ENCODE data around the gene SYNE2.

Gene SYNE2

DNA sequence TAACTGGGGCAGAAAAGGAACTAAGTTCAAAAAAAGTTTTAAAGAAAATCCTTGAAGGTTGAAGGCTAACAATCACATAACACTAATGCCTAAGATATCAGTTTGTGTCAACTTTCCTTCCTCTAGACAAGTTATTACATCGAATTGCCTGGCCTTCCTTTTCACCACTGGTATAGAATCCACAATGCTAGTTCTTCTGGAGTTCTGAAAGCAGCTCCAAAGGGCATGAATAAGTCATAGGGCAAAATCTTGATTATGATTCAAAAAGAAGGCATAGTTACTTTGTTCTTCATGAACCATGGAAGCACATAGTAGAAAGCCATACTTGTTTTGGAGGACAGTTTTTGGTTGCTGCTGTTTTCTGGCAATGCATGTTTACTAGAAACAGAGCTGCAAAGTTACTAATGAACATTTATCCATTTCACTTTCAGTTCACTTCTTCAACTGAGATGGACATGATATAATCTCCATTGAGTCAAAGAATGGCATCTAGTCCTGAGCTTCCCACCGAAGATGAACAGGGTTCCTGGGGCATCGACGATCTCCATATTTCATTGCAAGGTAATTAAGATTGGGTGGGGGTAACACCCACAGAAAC, 56.0 kb downstream of the SYNE2 start:
- DNase-seq (ENCODE audit: low read depth in 4 of 4, low spot score in 1 of 4), result no peak

DNA sequence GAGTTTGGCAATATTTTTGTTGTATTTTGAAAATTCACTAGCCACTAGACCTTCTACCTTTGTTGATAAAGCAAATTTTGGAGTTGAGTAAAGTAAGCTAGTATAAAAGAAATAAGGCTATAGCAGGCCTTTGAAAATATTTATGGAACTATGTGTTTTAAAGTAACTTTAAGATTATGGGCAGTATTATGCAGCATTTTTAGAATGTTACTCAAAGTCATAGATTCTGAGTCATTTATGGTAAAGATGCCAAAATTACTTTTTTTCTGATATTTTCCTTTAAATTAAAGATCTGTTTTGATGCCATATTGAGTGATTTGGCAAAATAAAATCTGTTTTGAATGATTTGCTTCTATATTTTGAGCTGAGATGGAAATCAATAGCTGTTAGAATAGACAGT, 57.2 kb downstream of the SYNE2 start:
- DNase-seq (ENCODE audit: low read depth in 4 of 4, low spot score in 1 of 4), result no peak

DNA sequence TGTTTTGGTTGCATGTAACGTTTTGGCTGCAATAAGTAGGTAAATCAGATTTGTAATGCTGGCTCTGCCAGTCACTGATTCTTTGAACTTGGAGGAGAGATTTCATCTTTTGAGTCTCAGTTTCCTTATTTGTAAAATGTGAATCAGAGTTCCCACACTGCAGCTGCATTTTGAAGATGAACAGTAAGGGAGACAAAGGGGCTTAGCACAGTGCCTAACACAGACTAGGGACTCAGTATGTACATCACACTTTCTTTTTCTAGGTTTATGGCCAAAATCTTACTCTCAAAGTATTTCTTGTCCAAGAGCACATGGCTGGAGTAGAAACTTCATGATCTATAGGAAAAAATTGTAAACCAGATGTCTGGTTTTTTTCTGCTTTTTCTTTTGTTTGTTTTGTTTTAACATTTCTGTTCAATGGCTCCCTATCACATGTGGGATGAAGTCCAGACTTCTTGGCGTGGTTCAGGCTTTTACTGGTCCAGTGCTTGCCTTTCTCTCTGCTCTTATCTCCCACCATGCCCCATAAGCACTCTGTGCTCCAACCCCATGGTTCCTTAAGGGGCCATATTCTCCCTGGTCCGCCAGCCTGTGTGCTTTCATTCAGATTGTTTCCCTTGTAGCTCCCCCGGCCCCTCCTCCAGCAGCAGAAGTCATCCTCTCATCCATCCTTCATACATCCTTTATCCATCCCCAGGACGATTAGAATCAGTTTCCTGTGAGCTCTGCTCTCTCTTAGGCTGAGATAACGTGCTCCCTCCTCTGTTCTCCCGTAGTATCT, 58.0 kb downstream of the SYNE2 start:
- DNase-seq (ENCODE audit: low read depth in 4 of 4, low spot score in 1 of 4), result no peak

DNA sequence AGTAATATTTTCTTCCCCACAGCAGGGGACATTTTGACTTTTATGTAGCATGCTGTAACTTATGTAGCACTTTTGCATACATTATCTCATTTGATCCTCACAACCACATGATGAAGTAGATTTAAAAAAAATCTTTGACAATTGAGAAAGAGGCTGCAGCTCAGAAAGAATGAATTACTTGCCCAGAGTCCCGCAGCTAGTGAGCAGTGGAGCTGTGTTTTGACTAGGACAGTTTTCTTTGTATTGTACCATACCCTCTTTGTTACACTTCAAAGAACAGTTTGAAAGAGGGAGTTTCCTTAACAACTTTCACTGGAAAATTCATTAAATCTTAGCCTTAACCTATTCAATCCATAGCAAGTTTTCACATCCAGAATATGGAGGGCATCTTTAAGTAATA, 58.6 kb downstream of the SYNE2 start:
- DNase-seq (ENCODE audit: low read depth in 4 of 4, low spot score in 1 of 4), result no peak

DNA sequence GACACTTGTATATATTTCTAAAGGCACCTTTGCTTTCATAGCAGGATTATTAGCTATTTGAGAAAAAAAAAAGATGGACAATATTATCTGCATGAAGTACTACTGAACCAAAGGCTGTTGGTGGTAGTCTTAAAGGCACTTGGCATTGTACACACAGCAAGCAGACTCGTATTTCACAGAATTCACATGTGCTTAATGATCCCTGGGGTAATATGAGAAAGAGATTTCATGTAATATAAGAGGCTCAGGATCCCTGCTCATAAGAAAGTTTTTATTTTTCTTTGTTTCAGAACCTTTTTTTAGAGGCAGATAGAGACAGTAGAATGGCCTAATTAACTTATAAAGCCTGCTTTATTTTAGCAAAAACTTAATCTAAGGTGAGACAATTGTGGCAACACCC, 59.5 kb downstream of the SYNE2 start:
- DNase-seq (ENCODE audit: low read depth in 4 of 4, low spot score in 1 of 4), result no peak

DNA sequence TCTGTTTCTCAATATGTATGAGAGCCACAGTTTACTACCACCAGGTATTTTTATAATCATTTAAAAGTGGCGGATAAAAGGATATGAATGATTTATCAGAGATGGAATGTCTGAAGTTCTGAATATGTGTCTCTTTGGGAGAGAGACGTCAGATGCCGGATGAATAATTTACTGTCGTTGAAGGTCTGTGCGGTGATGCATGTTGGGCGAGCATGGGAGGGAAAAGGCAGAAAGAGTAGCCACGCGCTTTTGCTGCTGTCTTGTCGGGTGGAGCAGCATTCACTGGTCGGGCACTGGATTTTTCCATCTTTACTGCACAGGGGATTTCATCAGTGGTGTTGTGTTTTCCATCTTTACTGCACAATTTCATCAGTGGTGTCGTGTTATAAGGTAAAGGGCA, 65.6 kb downstream of the SYNE2 start:
- no peak for DNase-seq (ENCODE audit: low read depth in 4 of 4, low spot score in 1 of 4)

DNA sequence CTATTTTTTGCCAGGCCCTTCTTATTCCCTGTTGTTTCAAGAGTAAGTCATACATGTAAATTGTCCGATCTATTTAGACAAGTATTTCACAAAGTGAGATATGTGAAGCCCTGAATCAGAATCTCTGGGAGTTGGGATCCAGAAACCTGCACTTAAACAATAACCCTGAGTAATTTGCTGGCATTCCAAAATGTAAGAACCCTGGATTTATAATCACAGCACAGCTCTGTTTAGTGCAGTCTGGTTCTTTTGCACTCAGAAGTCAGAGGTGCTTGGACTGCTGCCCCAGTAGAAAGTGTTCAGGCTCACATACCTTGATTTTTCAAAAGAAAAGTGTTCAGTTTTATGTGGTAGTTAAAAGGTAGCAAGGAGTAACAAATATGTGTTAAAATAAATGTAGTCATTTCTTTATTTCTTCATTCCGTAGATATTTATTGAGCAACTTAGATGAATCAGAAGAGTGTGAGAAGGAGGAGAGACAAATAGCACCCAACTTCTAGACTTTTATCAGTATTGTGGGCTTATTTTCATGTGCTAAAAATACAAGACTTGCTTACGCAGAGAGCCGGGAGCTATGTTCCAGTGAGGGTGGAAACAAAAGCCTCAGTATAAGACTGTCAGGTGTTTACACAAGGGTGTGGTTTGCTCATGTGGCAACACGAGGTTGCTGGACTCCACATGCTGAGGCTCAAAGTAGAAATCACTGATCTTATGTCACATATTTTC, 70.1 kb downstream of the SYNE2 start:
- no peak for DNase-seq (ENCODE audit: low read depth in 4 of 4, low spot score in 1 of 4)

DNA sequence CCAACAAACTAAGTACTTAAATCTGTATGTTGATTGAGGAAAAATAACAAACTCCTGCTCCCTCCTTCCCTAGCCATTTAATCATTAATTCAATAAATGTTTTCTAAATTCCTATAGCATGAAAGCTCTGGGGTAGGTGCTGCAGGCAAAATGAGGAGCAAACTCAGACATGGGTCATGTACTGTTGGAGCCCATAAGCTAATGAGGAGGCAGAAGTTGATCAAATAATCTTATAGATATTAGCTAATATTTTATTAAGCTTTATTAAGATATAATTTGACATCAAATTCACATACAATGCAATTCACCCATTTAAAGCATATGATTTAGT, 70.6 kb downstream of the SYNE2 start:
- no peak for DNase-seq (ENCODE audit: low read depth in 4 of 4, low spot score in 1 of 4)

DNA sequence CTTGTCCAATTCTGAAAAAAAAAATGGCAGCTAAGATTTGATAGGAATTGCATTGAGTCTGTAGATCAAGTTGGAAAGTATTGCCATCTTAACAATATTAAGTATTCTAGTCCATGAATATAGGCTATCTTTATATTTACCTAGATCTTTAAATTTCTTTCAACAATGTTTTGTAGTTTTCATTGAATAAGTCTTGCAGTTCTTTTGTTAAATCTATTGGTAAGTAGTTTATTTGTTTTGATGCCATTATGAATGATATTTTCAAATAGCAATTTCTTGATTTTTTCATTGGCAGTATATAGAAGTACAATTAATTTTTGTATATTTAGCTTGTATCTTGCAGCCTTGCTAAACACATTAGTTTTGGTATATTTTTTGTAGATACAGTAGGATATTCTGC, 71.6 kb downstream of the SYNE2 start:
- DNase-seq (ENCODE audit: low read depth in 4 of 4, low spot score in 1 of 4), result no peak

DNA sequence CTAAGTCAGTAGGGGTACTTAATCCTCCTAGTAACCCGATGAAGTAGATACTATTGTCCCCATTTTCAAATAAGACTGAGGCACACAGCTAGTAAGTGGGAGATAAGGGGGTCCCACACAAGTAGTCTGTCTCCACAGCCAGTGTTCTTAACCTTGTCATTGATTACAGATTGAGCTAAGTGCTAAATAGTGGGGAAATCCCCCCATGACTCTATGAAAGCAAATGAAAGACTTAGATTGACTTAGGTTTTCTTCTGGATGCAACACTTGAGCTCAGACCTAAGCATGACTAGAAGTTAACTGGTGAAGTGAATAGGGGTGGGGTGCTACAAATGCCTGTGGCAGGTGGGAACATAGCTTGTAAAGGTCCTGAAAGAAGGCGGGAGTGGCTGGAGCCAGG, 73.8 kb downstream of the SYNE2 start:
- DNase-seq (ENCODE audit: low read depth in 4 of 4, low spot score in 1 of 4), result no peak

DNA sequence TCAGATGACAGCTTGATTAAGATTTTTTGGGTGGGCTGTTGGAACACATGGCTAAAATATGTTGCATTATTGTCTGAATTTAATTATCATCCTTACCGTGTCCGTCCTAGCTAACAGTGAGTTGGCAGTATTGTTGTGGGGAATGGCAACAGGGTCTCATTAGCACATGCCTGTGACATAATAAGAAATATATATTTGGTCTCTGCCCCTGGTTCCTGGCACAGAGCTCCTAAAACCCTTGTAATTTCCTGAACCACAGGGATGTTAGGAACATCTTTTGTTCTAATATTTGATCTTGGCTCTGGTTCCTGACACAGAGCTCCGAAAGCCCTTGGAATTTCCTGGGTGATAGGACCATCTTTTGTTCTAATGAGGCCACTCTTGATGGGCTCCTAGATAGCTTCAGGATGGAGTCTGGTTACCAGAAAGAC, 76.0 kb downstream of the SYNE2 start:
- DNase-seq (ENCODE audit: low read depth in 4 of 4, low spot score in 1 of 4), result no peak

DNA sequence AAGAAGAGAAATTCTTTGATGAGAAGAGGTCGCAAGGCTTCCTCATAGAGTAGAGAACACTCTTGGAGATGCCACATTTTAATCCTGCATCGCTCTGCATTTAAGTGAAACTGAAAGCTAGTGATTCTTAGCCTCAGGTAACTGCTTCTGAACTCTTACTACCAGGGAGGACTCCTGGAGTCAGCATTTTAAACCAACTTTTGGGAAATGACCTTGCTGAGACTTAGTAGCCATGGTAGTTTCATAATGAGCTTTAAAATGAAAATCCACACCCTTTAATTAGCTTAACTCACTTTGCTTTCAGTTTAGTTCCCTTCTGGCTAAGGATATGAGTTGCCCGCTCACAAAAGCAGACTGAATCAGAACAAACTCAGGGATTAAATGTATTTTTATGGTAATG, 80.3 kb downstream of the SYNE2 start:
- no peak for DNase-seq (ENCODE audit: low read depth in 4 of 4, low spot score in 1 of 4)

DNA sequence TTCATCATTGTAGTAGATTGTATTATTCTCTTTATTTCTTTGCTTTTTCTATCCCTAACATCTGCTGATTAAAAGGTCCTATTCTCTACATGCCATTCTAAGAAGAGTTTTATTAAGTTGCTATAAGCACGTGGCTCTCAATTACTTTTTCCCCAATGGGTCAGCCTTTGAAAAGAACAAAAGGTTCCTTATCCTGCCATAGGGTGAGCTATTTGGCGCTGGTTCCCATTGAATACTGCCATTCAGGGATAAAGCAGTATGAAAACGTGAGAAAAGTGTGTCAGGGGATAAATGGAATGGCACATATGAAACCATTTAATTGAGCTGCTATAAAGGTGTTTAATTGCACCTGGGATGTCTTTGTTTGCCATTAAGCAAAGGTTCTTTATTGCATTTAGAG, 80.9 kb downstream of the SYNE2 start:
- DNase-seq (ENCODE audit: low read depth in 4 of 4, low spot score in 1 of 4), result no peak

DNA sequence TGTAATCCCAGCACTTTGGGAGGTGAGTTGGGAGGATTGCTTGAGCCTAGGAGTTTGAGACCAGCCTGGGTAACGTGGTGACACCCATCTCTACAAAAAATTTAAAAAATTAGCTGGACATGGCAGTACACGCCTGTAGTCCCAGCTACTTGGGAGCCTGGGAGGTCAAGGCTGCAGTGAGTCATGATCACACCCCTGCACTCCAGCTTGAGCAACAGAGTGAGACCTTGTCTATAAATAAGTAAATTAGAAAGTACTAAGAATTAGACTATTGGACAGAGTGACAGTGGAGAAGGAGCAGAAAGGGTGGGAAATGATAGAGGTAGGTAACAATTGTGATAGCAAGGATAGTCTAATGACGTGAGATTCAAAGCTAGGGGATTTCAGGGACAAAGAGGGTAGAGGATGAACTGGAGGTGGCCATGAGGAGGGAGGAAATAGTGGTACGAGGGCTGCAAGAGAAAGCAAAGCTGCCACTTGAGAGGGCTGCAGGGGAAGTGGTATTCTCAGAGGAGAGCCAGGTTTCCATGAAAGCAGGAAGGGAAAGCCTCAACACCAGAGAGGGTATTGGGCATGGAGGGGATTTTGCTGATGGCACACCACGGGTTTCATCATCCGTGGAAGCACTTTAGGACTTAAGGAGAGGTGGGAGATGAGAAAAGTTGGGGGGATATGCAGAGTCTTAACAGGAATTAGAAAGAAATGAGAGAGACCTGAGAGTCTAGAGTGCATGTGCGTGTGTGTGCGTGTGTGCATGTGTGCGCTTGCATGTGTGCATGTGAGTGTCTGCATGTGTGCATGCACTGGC, 85.6 kb downstream of the SYNE2 start:
- no peak for DNase-seq (ENCODE audit: low read depth in 4 of 4, low spot score in 1 of 4)

DNA sequence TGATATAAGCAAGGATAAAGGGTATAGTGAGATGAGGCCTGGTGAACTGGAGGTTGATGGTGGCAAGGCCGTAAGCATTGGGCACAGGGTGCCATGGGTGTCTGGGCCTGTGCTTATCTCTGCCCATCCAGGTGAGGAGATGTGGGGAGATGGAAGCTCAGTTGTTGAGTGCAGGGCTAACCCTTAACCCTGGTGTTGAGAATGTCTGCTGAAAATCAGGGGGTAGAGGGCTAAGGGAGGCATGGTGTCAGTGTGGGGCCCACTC, 86.1 kb downstream of the SYNE2 start:
- no peak for DNase-seq (ENCODE audit: low read depth in 4 of 4, low spot score in 1 of 4)

DNA sequence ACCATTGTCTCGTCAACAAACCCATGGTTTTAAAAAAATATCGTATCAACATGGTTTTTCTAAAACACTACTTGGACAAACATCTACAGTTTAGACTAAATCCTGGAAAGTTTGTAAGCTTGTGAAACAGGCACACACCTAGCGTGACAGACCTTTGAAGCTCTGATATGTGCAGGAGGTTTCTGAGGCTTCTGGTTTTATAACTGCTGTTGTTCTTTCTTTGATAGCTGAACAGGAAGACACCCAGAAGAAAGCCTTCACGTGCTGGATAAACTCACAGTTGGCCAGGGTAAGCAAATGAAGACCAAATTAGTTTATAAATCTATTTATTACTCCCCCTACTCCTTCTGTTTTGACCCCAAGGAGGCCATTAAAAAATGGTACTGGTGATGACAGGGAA, 87.6 kb downstream of the SYNE2 start:
- DNase-seq (ENCODE audit: low read depth in 4 of 4, low spot score in 1 of 4), result no peak

DNA sequence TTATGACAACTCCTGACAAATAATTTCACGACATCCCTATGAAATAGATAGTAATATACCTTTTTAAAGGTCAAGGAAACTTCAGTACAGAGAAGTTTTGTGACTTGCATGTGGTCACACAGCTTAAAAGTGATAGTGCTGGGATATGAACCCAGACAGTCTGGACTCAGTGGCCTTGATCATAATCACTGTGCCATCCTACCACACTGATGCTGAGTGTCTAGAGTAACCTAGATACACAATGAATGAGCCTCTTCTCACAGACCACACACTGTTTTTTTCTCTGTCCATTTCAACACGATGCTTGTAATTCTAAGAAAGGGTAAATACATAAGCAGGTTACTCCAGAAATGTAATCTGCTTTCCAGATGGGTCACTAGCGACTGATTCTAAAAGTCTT, 88.2 kb downstream of the SYNE2 start:
- no peak for DNase-seq (ENCODE audit: low read depth in 4 of 4, low spot score in 1 of 4)

DNA sequence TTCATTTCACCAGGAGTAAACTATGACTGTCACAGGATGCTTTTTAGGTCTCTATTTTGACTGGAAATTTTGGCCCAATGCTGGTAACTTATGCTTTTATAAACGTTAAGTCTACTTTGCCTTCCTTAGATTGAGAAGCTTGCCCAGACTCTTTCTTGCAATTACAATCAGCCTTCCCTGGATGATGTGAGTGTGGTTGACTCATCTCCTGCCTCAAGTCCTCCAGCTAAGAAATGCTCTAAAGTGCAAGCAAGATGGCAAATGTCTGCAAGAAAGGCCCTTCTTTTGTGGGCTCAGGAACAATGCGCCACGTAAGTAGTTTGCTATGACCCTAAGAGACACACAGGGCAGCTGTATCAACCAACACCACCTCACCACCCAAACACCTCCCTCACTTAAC, 96.9 kb downstream of the SYNE2 start:
- DNase-seq (ENCODE audit: low read depth in 4 of 4, low spot score in 1 of 4), result no peak

DNA sequence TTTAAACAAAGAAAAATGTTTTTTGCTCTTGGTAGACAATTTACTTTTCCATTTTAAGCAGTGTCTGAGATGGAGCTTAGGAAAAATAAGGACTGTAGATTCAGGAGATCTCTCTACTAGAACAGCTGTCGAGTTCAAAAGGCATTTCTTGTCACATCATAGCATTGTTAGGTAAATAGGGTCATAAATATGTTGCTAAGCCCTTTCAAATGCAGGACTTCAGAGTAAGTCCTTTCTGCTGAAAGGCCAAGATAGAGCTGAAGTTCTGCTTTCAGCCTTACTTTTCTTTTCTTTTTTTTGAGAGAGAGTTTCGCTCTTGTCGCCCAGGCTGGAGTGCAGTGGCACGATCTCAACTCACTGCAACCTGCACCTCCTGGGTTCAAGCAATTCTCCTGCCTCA, 98.2 kb downstream of the SYNE2 start:
- no peak for DNase-seq (ENCODE audit: low read depth in 4 of 4, low spot score in 1 of 4)

DNA sequence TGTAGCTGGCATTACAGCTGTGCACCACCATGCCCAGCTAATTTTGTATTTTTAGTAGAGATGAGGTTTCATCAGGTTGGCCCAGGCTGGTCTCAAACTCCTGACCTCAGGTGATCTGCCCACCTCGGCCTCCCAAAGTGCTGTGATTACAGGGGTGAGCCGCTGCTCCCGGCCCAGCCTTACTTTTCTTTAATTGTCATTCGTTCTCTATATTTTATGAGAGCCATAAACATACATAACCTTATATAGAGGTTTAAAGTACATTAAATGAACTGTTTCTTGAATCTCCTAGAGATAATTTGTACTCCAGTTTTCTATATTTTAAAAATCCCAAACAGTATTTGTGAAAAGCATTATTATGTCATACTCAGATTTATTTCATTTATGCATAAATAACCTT, 98.6 kb downstream of the SYNE2 start:
- DNase-seq (ENCODE audit: low read depth in 4 of 4, low spot score in 1 of 4), result no peak

DNA sequence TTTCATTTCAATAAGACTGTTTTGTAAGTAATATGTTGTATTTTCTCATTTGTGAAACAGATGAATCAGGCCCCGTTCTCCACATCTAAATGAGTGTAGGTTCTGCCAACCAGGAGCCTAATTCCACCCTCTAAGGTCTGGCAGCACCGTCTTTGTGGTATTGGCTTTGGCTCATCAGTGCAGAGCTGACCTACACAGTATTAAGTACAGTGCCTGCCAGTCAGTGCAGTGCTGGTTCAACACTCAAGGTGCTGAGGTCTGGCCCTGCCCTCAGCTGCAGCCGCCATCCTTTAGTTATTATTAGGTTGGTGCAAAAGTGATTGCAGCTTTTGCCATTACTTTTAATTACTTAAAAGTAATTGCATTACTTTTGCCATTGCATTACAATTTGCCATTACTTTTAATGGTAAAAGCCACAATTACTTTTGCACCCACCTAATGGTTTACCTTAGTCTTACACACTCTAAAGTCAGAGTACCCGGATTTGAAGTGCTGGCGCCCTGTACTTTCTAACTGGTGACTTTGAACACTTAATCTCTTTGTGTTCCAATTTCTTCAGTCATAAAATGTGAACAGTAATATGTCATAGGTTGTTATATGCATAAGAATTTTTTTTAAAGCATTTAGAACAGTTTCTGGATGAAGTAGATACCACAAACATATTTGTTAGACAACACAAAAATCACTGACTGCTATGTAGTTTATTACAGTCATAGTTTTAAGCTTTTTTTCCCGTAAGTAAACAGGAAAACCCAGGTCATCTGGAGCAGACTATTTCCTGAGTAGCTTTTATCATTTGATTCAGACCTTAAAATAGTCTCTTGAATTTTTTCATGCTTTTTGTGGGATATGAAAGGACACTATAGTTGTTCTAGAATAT, 99.5 kb downstream of the SYNE2 start:
- DNase-seq (ENCODE audit: low read depth in 4 of 4, low spot score in 1 of 4), result no peak
